WI38 (cell line): ENCODE measurements around the gene PLEKHN1.

Experiments
- H3K4me3 ChIP-seq: 2 replicates; pipeline ENCODE4 v1.5.1; 2011; ENCODE audit warnings: low read depth, mild to moderate bottlenecking, control low read depth, low read length
- CTCF ChIP-seq: IDR thresholded peaks from 2 replicates; pipeline ENCODE4 v1.5.1; 2012; ENCODE audit warnings: low read depth, mild to moderate bottlenecking, control low read depth, low read length

The PLEKHN1 gene

DNA sequence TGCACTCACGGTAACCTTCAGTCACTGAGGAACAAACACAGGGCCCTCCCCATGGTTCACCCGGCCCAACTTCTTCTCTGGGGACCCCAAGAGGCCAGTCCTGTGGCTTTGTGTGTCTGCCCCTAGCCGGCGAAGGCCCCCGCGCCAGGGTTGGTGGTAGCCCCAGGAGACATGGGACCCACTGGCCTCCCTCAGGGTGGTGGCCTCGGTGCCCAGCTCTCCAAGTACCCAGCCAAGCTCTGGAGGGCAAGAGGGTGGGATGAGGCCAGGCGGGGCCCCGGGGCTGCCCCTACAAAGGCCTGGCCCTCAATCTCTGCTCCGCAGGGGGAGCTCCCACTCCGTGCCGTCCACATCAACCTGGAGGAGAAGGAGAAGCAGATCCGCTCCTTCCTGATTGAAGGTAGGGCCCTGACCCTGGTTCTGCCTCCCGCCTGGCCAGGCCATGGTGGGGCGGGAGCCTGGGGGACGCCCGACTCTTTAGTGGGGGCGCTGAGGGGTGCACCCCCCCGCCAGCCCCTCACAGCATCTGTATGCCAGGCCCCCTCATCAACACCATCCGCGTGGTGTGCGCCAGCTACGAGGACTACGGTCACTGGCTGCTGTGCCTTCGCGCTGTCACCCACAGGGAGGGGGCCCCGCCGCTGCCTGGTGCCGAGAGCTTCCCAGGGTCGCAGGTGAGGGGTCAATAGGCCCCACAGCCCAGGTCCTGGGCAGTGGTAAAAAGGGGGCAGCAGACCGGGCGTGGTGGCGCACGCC is 5.6 kb downstream of the PLEKHN1 start:
- TF ChIP-seq CTCF: no peak
- H3K4me3 ChIP-seq: no peak overlapping the region

DNA sequence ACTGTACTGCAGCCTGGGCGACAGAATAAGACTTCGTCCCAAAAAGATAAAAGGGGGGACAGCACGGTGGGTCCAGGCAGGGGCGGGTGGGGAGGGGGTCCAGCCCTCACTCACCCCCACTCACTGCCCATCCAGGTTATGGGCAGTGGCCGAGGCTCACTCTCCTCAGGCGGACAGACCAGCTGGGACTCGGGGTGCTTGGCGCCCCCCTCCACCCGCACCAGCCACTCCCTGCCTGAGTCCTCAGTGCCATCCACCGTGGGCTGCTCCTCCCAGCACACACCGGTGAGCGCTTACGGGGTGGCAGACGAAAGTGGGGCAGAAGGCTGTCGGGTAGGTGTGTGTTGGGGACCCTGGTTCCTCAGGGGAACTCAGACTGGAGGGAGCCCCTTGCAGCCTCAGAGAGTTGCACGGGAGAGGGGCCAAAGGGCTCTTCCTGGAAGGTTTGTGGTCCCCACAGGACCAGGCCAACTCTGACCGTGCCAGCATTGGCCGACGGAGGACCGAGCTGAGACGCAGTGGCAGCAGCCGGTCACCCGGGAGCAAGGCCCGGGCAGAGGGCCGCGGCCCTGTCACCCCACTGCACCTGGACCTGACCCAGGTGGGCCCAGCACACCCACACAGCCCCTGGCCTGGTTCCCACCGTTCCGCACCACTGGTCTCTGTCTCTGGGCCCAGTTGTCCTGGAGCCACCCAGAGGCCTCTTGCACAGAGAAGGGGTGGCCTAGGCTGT is 6.6 kb downstream of the PLEKHN1 start:
- no peak for TF ChIP-seq CTCF
- H3K4me3 ChIP-seq: no peak overlapping the region

DNA sequence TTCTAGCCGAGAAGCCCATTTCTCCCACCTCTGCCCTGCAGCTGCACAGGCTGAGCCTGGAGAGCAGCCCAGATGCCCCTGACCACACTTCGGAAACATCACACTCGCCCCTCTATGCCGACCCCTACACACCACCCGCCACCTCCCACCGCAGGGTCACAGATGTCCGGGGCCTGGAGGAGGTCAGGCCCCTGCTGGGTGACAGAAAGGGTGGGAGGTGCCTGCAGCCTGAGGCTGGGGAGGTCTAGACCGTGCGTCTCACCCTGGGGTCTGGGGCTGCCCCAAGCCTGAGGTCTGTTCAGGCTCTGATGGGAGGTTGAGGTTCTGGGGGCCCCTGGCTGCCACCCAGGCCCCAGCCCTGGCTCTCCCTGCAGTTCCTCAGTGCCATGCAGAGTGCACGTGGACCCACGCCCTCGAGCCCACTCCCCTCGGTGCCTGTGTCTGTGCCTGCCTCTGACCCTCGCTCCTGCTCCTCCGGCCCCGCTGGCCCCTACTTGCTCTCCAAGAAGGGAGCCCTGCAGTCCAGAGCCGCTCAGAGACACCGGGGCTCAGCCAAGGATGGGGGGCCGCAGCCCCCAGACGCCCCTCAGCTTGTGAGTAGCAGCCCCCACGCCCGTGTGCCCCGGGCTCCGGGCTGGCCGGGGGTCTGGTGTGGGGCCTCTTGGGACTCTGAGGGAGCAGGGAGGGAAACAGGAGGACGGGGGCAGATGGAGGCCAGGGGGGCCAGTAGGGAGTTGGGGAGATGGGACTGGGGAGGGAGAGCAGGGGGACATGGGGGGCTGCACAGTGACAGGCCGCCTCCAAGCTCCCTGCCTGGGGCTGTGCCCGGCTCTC is 7.4 kb downstream of the PLEKHN1 start:
- TF ChIP-seq CTCF: no peak
- no peak overlapping the region for H3K4me3 ChIP-seq

DNA sequence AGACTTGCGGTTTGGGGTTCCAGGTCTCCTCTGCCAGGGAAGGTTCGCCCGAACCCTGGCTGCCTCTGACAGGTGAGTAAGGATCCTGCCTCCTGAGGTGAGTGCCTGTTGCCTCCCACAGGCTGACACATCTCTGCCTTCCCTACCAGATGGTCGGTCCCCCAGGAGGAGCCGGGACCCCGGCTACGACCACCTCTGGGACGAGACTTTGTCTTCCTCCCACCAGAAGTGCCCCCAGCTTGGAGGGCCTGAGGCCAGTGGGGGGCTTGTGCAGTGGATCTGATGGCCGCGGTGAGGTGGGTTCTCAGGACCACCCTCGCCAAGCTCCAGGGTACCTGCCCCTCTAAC is 8.0 kb downstream of the PLEKHN1 start:
- no peak for TF ChIP-seq CTCF
- H3K4me3 ChIP-seq: no peak overlapping the region

DNA sequence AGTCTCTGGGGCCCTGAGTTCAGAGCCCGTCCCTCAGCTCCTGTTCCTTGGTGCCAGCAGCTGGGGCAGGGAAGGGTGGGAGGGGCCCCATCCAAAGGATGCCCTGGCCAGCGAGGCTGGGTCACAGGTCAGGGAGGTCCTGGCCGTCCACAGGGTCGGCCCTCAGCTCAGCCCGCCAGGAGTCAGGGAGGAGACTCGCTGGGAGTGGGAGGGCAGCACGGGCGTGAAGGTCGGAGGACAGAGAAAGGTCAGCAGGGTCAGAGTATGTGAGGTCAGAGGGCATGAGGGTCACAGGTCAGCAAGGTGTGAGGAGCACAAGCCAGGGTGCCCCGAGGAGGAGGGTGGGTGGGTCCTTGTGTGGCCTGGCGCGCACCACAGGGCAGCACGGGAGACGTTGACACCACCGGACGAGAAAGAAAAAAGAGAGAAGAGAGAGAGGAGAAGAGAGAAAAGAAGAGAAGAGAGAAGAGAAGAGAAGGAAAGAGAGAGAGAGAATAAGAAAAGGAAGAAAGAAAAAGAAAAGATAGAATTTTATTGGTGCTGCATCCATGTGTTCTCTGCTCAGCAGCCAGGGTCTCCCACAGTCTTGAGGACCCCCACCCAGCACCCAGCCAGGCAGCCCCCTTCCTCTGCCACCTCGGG is 8.5 kb downstream of the PLEKHN1 start:
- no peak overlapping the region for H3K4me3 ChIP-seq
- TF ChIP-seq CTCF: no peak

DNA sequence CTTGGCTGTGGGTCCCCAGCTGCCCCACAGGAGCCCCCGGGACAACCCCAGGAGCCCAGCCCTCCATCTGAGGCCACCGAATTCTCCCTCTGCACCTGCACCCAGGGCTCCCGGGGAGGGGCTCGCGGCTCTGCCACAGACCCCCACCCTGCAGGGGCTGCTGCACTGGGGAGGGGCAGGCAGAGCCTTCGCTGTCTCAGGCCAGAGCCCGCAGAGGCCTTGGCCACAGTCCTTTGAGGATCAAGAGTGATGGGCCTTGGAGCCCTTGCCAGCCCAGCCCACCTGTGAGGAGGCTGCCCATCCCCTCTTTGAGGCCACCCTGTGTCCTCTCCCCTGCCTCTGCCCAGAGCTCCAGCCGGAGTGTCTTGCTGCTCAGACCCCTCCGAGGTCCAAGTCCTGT is 9.1 kb downstream of the PLEKHN1 start:
- no peak overlapping the region for H3K4me3 ChIP-seq
- no peak for TF ChIP-seq CTCF
